Neural progenitor cell (in vitro differentiated cells): ENCODE measurements around the gene SLC6A13. TPM values are rescaled to one million over a fixed set of nuclear protein-coding genes. Genes with fewer than 3 reads are reported as not detected.
A peak's percentile ranks its signal among the peaks of the same experiment; 100 is the strongest.
"Not testable (repeated sequence)": the region's sequence is repeated elsewhere in the genome, so short reads cannot be mapped to it uniquely, and the experiment has no call there.

Experiments used
- DNase-seq: peaks from one replicate; pipeline ENCODE4 v3.0.0-alpha.2; 2016; ENCODE audit warnings: low spot score
- H2AFZ ChIP-seq: fragments of 200-600 bp; sonication (generic); replicated peaks from 2 replicates; pipeline ENCODE4 v1.6.1; 2016; ENCODE audit warnings: antibody characterized with exemption
- H3F3A ChIP-seq: fragments of 200-600 bp; sonication (generic); 2 replicates; pipeline ENCODE4 v1.6.1; 2016; ENCODE audit warnings: antibody characterized with exemption, low read depth
- H3K27ac ChIP-seq: fragments of 200-600 bp; sonication (generic); 2 replicates; pipeline ENCODE4 v1.5.1; 2016; ENCODE audit warnings: mild to moderate bottlenecking
- H3K27me3 ChIP-seq: fragments of 200-600 bp; sonication (generic); 2 replicates; pipeline ENCODE4 v1.6.1; 2016; ENCODE audit warnings: mild to moderate bottlenecking, moderate library complexity
- H3K36me3 ChIP-seq: fragments of 200-600 bp; sonication (generic); 2 replicates; pipeline ENCODE4 v1.5.1; 2016
- H3K4me1 ChIP-seq: fragments of 200-600 bp; sonication (generic); 2 replicates; pipeline ENCODE4 v1.6.1; 2016; ENCODE audit warnings: mixed run types
- H3K4me2 ChIP-seq: fragments of 200-600 bp; sonication (generic); 2 replicates; pipeline ENCODE4 v1.6.1; 2016
- H3K4me3 ChIP-seq: fragments of 200-600 bp; sonication (generic); 2 replicates; pipeline ENCODE4 v1.5.1; 2016
- H3K79me2 ChIP-seq: fragments of 200-600 bp; sonication (generic); 2 replicates; pipeline ENCODE4 v1.6.1; 2016; ENCODE audit warnings: low read depth
- H3K9ac ChIP-seq: fragments of 200-600 bp; sonication (generic); 2 replicates; pipeline ENCODE4 v1.6.1; 2016
- H3K9me3 ChIP-seq: fragments of 200-600 bp; sonication (generic); 2 replicates; pipeline ENCODE4 v1.5.1; 2016; ENCODE audit warnings: low read depth
- H4K20me1 ChIP-seq: fragments of 200-600 bp; sonication (generic); 2 replicates; pipeline ENCODE4 v1.6.1; 2016; ENCODE audit warnings: low read depth
- H3K27ac Mint-ChIP-seq: 3 replicates; pipeline ENCODE4 v1.8.0; 2021; ENCODE audit warnings: mixed read lengths
- H3K27me3 Mint-ChIP-seq: 2 replicates; pipeline ENCODE4 v1.8.0; 2022; ENCODE audit warnings: low read depth, mild to moderate bottlenecking, inconsistent platforms, moderate library complexity, mixed read lengths; ENCODE audit not compliant: insufficient read depth
- H3K36me3 Mint-ChIP-seq: 3 replicates; pipeline ENCODE4 v1.8.0; 2021; ENCODE audit warnings: mixed read lengths
- H3K4me1 Mint-ChIP-seq: 3 replicates; pipeline ENCODE4 v1.8.0; 2021; ENCODE audit warnings: mixed read lengths
- H3K4me3 Mint-ChIP-seq: 3 replicates; pipeline ENCODE4 v1.8.0; 2021; ENCODE audit warnings: mild to moderate bottlenecking, moderate library complexity, mixed read lengths
- H3K9me3 Mint-ChIP-seq: 3 replicates; pipeline ENCODE4 v1.8.0; 2020; ENCODE audit warnings: mixed read lengths
- CTCF ChIP-seq: fragments of 200-600 bp; sonication (generic); IDR thresholded peaks from 2 replicates; pipeline ENCODE4 v1.5.1; 2017; ENCODE audit warnings: antibody characterized with exemption, mild to moderate bottlenecking
- EZH2 ChIP-seq: fragments of 200-600 bp; sonication (generic); IDR thresholded peaks from 2 replicates; pipeline ENCODE4 v1.6.1; 2017; ENCODE audit warnings: antibody characterized with exemption, mild to moderate bottlenecking, moderate library complexity
- EZH2phosphoT487 ChIP-seq: fragments of 200-600 bp; sonication (generic); IDR thresholded peaks from 2 replicates; pipeline ENCODE4 v1.6.1; 2017; ENCODE audit warnings: antibody characterized with exemption
- total RNA-seq: library from RNA; depleted of rRNA; stranded (reverse); fragments of >200 nt; gene quantifications from 2 replicates; pipeline ENCODE4 v1.2.3, GENCODE V29; 2015; ENCODE audit warnings: low replicate concordance

The SLC6A13 gene
- total RNA-seq, 1 donor from 2014 or later, result not detected

- H2AFZ ChIP-seq, result no peak overlapping the region
- DNase-seq, result no peak
- H3K27ac Mint-ChIP-seq, result no peak overlapping the region
- no peaks in the 10 kb centered on the region for H3K36me3 ChIP-seq
- TF ChIP-seq EZH2phosphoT487 (no peak), EZH2 (no peak), CTCF (no peak)
- no peak overlapping the region for H3K9ac ChIP-seq
- no peak overlapping the region for H3K27ac ChIP-seq
- no peaks in the 10 kb centered on the region for H4K20me1 ChIP-seq
- H3K4me2 ChIP-seq, result no peak overlapping the region
- H3K27me3 ChIP-seq, result no peaks in the 10 kb centered on the region
- no peaks in the 10 kb centered on the region for H3F3A ChIP-seq
- peaks cover 24% of the 10 kb centered on the region for H3K27me3 Mint-ChIP-seq
- no peak overlapping the region for H3K4me3 Mint-ChIP-seq
- H3K9me3 Mint-ChIP-seq, result peaks cover 26% of the 10 kb centered on the region
- H3K79me2 ChIP-seq, result no peaks in the 10 kb centered on the region
- H3K4me3 ChIP-seq, result no peak overlapping the region
- peaks cover 6% of the 10 kb centered on the region for H3K36me3 Mint-ChIP-seq
- H3K4me1 Mint-ChIP-seq, result no peaks in the 10 kb centered on the region
- no peaks in the 10 kb centered on the region for H3K9me3 ChIP-seq
- H3K4me1 ChIP-seq, result no peaks in the 10 kb centered on the region
Observed at GRCh38 chr12:237026-237815, 25.4 kb downstream of the SLC6A13 start.

GRCh38 chr12:236445-236844 lies 26.2 kb downstream of the SLC6A13 start:
- peak overlapping the region; percentile 4 for H3K4me3 Mint-ChIP-seq

GRCh38 chr12:235967-236366 lies 26.7 kb downstream of the SLC6A13 start:
- H4K20me1 ChIP-seq, H3K79me2 ChIP-seq: not testable (repeated sequence)
- peaks cover 31% of the 10 kb centered on the region for H3K27me3 Mint-ChIP-seq

More at GRCh38 chr12:236445-236844, 26.2 kb downstream of the SLC6A13 start:
- no peaks in the 10 kb centered on the region for H3K79me2 ChIP-seq
- peaks cover 28% of the 10 kb centered on the region for H3K27me3 Mint-ChIP-seq
- H4K20me1 ChIP-seq, result no peaks in the 10 kb centered on the region
- no peaks in the 10 kb centered on the region for H3K27me3 ChIP-seq
- no peak overlapping the region for H3K27ac ChIP-seq
- peaks cover 6% of the 10 kb centered on the region for H3K36me3 Mint-ChIP-seq
- DNase-seq, result no peak
- TF ChIP-seq EZH2phosphoT487, result no peak
- no peak for TF ChIP-seq EZH2
- TF ChIP-seq CTCF, result no peak
- H3K9me3 ChIP-seq, result no peaks in the 10 kb centered on the region
- no peaks in the 10 kb centered on the region for H3K36me3 ChIP-seq
- H3K9ac ChIP-seq, result no peak overlapping the region
- H3K9me3 Mint-ChIP-seq, result peaks cover 26% of the 10 kb centered on the region
- peaks cover 4% of the 10 kb centered on the region for H3K4me1 ChIP-seq
- H3K27ac Mint-ChIP-seq, result no peak overlapping the region
- no peak overlapping the region for H3K4me3 ChIP-seq
- peaks cover 3% of the 10 kb centered on the region for H3K4me1 Mint-ChIP-seq
- H2AFZ ChIP-seq, result no peak overlapping the region
- H3F3A ChIP-seq, result no peaks in the 10 kb centered on the region
- no peak overlapping the region for H3K4me2 ChIP-seq

GRCh38 chr12:234891-235415 lies 27.7 kb downstream of the SLC6A13 start:
- H3K27me3 ChIP-seq, result no peaks in the 10 kb centered on the region
- peaks cover 7% of the 10 kb centered on the region for H3F3A ChIP-seq
- H3K9me3 Mint-ChIP-seq, result peaks cover 26% of the 10 kb centered on the region
- TF ChIP-seq CTCF, result no peak
- TF ChIP-seq EZH2, result no peak
- TF ChIP-seq EZH2phosphoT487, result no peak
- H3K9ac ChIP-seq, result no peak overlapping the region
- no peaks in the 10 kb centered on the region for H3K9me3 ChIP-seq
- H3K4me2 ChIP-seq, result no peak overlapping the region
- peaks cover 6% of the 10 kb centered on the region for H3K36me3 Mint-ChIP-seq
- H3K4me3 ChIP-seq, result no peak overlapping the region
- H4K20me1 ChIP-seq, result no peaks in the 10 kb centered on the region
- H3K27me3 Mint-ChIP-seq, result peaks cover 39% of the 10 kb centered on the region
- H3K36me3 ChIP-seq, result no peaks in the 10 kb centered on the region
- no peak for DNase-seq
- H2AFZ ChIP-seq, result no peak overlapping the region
- no peak overlapping the region for H3K4me3 Mint-ChIP-seq
- H3K27ac ChIP-seq, result no peak overlapping the region
- H3K4me1 Mint-ChIP-seq, result peaks cover 18% of the 10 kb centered on the region
- H3K79me2 ChIP-seq, result no peaks in the 10 kb centered on the region
- no peak overlapping the region for H3K27ac Mint-ChIP-seq
- peaks cover 19% of the 10 kb centered on the region for H3K4me1 ChIP-seq

More at GRCh38 chr12:235967-236366, 26.7 kb downstream of the SLC6A13 start:
- not testable (repeated sequence) for DNase-seq, H3K9me3 ChIP-seq, H3K4me3 ChIP-seq, H3K9ac ChIP-seq, H3K4me1 Mint-ChIP-seq, H3K4me1 ChIP-seq, H3K4me2 ChIP-seq, H3K36me3 ChIP-seq, H2AFZ ChIP-seq, H3F3A ChIP-seq, H3K27ac ChIP-seq, H3K27ac Mint-ChIP-seq, H3K36me3 Mint-ChIP-seq, H3K27me3 ChIP-seq
- Mint-ChIP-seq H3K4me3 (peak overlapping the region; percentile 8), H3K9me3 (peaks cover 26% of the 10 kb centered on the region)
